ENCODE results near the gene PTGIR.

- no peak for TF ChIP-seq EZH2 (IDR thresholded peaks at IDR 0.05; ENCODE audit: borderline replicate concordance, low read length)
- no peak for TF ChIP-seq CTCF (conservative IDR thresholded peaks at IDR 0.05 in 1 of 2, IDR thresholded peaks at IDR 0.05 in 1 of 2; ENCODE audit: extremely low read depth in 1 of 2, insufficient read depth in 1 of 2, low read depth in 1 of 2, low read length in 2 of 2)
Observed at GRCh38 chr19:46610851-46611770, 13.8 kb downstream of the PTGIR start.
